H1 (cell line): ENCODE measurements around the gene CLIP3. TPM values are rescaled to one million over a fixed set of nuclear protein-coding genes. Genes with fewer than 3 reads are reported as not detected.

ENCODE experiments used
- CTCF ChIP-seq, 3 experiments: IDR thresholded peaks; 1 replicate in 2 of 3; 2 replicates in 1 of 3; pipeline versions ENCODE4 v1.5.1 to v1.6.1; 2011; ENCODE audit warnings: low read length in 3 of 3, mild to moderate bottlenecking in 3 of 3, inconsistent platforms in 2 of 3, low read depth in 1 of 3, moderate library complexity in 1 of 3; ENCODE audit not compliant: insufficient read depth in 1 of 3; ENCODE audit errors: control extremely low read depth in 1 of 3
- GABPA ChIP-seq: IDR thresholded peaks from 2 replicates; pipeline ENCODE4 v1.6.1; 2011; ENCODE audit warnings: mild to moderate bottlenecking, low read length, moderate library complexity, borderline replicate concordance; ENCODE audit not compliant: insufficient read depth
- JUN ChIP-seq: IDR thresholded peaks from 2 replicates; pipeline ENCODE4 v1.6.1; 2011; ENCODE audit warnings: low read depth, mild to moderate bottlenecking, improper control_type of control experiment, low read length
- KDM1A ChIP-seq: fragments of 200-600, 300-600 bp; sonication (generic); IDR thresholded peaks from 2 replicates; pipeline ENCODE4 v1.7.1; 2016; ENCODE audit warnings: mild to moderate bottlenecking, low read length, borderline replicate concordance
- MAX ChIP-seq: IDR thresholded peaks from 2 replicates; pipeline ENCODE4 v1.6.1; 2012; ENCODE audit warnings: inconsistent platforms
- POLR2AphosphoS5 ChIP-seq: IDR thresholded peaks from 2 replicates; pipeline ENCODE4 v1.6.1; 2011; ENCODE audit warnings: low read depth, low read length
- SUZ12 ChIP-seq: fragments of 200-600 bp; sonication (generic); IDR thresholded peaks from 2 replicates; pipeline ENCODE4 v1.6.1; 2012; ENCODE audit warnings: mild to moderate bottlenecking, inconsistent platforms, low read length, moderate library complexity, mixed read lengths
- polyA plus RNA-seq, 7 experiments: library from polyadenylated mRNA; depleted of rRNA in 3 of 7; stranded (reverse) in 5 of 7; unstranded in 2 of 7; fragments of >200 nt in 5 of 7; fragments of 200-250 nt in 2 of 7; gene quantifications; 1 replicate in 5 of 7; 2 replicates in 1 of 7; 4 replicates in 1 of 7; pipeline versions ENCODE4 v1.2.1 to v1.2.3, GENCODE V29; 2011 to 2013; ENCODE audit warnings: missing spikeins in 2 of 7, mixed read lengths in 2 of 7
- total RNA-seq: library from RNA; stranded (reverse); fragmentation: NEBNext Ultra II Directional; extraction: Animal tissue kit (Norgen Biotek cat#: 25700); gene quantifications from 2 replicates; pipeline ENCODE4 v1.2.1, GENCODE V29; 2021

CLIP3 gene
- total and polyA plus RNA-seq, 2 of the 8 experiments (the other 6 are each of a cell fraction or from before 2014, with no cell fraction given) = 5.9 to 21.7 TPM

DNA sequence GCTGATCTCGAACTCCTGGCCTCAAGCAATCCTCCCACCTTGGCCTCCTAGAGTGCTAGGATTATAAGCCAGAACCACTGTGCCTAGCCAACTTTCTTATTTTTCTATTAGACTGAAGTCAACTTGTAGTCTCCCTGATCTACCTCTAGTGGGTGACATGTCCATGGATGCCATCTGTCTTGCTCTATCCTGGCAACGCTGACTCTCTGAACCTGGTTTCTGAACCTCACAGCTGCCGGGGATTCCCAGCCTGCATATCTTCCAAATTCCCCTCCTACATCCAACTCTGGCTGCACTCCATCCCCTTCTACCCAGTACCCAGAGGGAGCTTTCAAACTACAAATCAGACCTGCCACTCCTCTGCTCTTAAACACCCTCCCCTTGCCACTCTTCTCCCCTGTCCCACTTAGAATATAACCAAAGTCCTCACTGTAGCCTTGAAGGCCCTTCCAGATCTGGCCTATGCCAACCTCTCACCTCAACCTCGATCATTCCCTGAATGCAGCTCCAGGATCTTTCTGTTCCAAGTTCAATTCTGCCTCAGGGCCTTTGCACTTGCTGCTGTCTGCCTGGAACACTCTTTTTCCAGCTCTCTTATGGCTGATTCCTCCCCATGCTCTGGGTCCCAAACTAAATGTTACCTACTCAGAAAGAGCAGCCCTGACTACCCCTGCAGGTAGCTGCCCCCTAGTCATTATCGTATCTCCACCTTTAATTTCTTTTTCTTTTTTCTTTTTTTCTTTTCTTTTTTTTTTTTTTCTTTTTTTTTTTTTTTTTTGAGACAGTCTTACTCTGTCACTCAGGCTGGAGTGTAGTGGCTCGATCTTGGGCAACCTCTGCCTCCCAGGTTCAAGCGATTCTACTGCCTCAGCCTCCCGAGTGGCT is 2.2 kb downstream of the CLIP3 start (continued):
- no peak for TF ChIP-seq GABPA
- TF ChIP-seq MAX = no peak
- TF ChIP-seq JUN = no peak
- TF ChIP-seq CTCF (IDR thresholded peaks at IDR 0.05; ENCODE audit: control extremely low read depth in 1 of 3, insufficient read depth in 1 of 3, low read depth in 1 of 3, low read length in 3 of 3) = peak in 2 of 3 experiments; percentile 7 to 31; a peak in 1 of 4 replicates
- TF ChIP-seq KDM1A = peak; percentile 39; the same call in 1 of the 2 replicates
- no peak for TF ChIP-seq SUZ12
- TF ChIP-seq POLR2AphosphoS5 = no peak
